Iris pigment epithelial cell (primary cell): ENCODE measurements around the gene ZSCAN22.

Experiments
- DNase-seq: peaks from one replicate; pipeline ENCODE4 v3.0.0-alpha.2; 2011; ENCODE audit warnings: low read depth

The ZSCAN22 gene

DNA sequence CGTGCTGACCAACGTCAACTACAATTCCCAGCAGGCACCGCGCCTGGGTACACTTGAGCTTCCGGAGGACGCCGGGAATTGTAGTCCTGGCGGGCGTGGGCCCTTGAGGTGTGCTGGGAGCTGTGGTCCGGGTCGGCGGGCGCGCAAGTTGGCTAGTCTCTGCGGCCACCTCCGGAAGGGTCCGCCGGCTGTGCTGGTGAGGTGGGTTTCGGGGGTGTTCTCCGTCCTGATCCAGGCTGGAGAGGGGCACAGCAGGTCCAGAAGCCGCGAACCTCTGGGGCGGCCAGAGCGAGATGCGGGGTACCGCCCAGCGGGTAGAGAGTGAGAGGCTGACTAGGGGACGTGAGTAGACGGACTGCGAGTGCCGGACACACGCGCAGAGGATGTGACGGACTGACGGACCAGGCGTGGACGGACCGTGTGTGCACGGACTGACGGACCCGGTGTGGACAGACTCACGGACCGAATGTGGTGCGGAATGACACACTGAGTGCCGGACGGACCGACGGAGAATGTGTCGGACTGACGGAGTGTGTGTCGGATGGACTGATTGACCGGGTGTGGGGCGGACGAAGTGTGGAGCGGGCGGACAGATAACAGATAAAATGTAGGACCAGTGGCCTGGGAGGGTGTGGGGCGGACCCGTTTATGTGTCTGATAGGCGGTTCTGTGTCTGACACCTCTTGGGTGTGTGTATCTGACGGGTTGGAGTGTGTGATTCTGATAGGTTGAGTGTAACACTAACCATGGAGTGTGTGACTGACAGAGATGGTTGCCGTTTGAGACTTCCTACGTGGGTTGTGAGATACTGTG lies at the start of gene ZSCAN22:
Gene ZSCAN22 (plus strand): TSS at position 81 of the 813 bp plus-strand sequence. CDS start 7,809 bp downstream, outside the sequence.
- DNase-seq: peak; percentile 98

DNA sequence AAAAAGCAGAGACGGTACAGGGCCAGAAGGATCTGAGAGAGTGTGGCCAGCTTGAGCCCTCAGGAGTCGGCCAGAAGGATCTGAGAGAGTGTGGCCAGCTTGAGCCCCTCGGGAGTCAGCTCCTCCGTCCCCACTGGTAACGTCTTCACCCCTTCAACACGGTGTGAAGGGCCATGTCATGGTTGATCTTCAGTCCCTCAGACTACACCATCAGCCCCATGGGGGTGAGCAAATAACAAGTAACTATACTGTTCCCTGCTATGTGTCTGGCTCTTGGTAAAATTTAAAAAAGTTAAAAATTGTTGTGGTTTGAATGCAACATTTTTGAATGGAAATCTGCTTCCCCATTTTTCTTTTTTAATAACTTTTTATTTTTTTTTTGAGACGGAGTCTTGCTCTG lies 49.6 kb upstream of the ZSCAN22 start:
- DNase-seq: no peak

DNA sequence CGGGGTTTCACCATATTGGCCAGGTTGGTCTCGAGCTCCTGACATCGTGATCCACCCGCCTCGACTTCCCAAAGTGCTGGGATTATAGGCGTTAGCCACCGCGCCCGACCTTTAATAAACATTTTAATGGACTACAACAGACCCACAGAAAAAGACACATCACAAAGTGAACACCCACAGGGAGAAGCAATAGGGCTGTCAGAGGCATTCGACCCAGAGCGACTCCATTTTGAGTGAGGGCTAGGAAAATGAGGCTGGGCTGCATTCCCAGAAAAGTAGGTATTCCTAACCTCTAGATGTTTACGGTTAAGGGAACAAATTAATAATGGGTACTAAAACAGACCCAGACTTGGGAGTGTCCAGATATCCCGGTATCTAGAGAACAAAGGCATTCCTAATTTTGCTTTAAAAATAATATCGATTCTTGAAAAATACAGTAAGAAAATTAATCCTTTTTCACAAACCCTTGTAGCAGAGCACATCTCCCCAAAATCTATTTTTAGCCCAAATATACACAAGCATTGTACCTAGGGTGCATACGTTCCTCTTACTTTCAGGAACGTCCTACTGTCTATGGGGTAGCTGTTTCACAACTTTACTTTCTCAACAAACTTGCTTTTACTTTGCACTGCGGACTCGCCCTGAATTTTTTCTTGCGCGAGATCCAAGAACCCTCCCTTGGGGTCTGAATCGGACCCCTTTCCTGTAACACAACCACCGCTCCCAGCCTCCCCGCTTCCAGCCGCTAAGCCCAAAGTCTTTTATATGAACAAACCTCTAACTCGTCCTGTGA lies 48.9 kb upstream of the ZSCAN22 start:
- no peak for DNase-seq

DNA sequence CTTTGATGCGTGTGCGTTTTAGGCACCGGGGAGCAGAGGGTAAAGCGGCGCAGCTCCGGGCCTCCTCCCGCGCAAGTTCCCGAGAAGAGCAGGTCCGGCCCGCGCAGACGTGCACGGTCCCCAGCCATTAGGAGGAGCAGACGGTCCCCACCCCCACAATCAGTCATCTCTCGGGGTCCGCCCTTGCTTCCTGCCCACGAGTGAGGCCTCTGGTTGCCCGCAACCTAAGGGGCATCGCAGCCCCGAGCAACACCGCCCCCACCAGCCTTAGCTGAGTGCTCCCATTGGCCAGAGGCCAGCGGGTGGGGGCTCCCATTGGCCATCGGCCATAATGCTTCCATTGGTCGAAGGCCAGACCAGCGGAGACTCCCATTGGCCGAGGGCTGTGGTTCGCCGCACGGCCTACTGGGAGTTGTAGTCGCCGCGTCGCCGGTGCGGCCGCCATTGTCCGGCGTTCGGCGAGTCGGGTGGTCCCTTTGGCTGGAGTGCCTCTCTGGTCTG lies 48.2 kb upstream of the ZSCAN22 start, which contains the start of gene ZNF8:
Gene ZNF8 (plus strand): TSS at position 415 of the 501 bp plus-strand sequence. CDS start 127 bp downstream, outside the sequence.
- DNase-seq: peak; percentile 99

DNA sequence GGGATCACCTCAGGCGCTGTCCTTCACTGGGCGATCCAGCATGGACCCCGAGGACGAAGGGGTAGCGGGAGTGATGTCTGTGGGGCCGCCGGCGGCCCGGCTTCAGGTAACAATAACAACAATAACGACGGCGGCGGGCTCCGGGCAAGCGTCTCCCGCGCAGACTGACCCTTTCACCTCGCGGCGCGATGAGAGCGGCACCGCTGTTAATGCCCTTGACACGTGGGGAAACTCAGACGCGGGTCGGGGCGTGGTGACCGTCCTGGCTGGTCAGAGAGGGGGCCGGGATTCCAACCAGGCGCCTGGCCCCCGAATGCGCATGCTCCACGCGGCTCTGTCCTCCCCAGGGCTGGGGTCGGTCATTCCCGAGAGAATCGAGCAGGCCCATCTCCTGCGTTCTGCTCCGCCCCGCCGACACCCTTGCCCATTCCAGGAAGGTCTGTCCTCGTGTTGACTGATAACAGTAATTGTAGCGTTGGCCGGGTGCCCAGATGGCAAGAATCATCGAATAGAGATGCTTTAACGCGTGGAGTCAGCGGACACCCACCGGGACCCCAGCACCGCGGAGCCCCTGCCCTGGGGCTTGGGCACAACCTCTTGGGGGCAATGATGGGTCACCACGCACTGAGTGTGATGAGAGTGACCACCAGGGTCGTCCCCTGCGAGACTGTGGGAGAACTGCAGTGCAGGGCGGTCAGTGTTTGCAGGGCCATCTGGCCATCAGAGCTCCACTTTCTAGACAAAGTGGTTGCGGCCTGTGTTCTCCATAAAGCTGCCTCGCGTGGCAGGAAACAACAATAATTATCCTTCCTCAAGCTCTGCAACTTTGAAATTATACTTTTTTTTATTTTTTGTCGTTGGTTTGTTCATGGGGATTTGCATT lies 47.5 kb upstream of the ZSCAN22 start:
- DNase-seq: peak; percentile 75

DNA sequence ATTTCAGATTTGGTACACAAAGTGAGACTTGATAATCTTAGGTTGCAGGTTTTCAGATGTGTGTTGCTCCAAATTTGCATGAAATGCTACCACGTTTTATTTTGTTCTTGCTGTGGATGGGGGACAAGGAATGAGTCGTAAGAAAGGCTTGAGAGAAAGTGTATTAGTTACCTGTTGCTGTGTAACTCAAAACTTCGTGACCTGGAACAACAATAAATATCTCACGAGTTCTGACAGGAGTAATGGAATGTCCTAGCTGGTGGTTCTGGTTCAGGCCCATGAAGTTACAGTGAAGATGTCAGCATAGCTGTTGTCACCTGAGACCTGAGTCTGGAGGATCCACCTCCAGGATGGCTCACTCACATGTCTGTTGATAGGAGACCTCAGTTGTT lies 46.9 kb upstream of the ZSCAN22 start:
- DNase-seq: no peak

DNA sequence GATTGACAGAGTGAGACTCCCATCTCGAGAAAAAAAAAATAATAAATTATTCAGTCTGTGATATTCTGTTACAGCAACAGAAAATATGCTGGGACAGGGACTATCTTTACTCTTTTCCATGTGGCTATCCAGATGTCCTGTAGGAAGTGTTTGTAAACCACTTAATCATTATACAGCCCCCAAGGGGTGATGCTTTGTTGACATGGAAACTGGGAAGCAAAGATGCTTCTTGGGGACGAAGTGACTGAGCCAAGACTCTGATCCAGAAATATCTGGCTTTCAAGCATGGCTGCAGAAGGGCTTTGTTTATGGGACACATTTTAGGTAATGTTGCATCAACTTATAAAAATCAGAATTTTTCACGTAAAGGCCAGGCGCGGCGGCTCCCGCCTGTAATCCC lies 42.6 kb upstream of the ZSCAN22 start:
- DNase-seq: no peak

DNA sequence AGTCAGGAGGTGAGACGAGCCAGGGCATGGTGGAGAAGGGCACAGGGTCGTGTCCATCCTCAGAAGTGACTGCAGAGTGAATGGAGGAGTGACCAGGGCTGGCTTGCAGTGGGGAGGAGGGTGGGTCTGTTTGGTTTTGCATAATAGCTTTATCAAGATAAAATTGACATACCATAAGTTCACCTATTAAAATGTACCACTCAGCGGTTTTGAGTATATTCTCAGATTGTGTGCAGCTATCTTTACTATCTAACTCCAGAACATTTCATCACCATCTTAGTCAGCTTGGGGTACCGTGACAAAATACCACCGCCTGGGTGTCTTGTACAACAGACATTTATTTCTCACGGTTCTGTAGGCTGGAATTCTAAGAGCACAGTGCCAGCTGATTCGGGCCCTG lies 34.9 kb upstream of the ZSCAN22 start:
- DNase-seq: no peak

DNA sequence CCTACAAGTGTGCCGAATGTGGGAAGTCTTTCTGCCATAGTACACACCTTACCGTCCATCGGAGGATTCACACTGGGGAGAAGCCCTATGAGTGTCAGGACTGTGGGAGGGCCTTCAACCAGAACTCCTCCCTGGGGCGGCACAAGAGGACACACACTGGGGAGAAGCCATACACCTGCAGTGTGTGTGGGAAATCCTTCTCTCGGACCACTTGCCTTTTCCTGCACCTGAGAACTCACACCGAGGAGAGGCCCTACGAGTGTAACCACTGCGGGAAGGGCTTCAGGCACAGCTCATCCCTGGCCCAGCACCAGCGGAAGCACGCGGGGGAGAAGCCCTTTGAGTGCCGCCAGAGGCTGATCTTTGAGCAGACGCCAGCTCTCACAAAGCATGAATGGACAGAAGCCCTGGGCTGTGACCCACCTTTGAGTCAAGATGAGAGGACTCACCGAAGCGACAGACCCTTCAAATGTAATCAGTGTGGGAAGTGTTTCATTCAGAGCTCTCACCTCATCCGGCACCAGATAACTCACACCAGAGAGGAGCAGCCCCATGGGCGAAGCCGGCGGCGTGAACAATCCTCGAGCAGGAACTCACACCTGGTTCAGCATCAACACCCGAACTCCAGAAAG lies 31.9 kb upstream of the ZSCAN22 start:
- no peak for DNase-seq

DNA sequence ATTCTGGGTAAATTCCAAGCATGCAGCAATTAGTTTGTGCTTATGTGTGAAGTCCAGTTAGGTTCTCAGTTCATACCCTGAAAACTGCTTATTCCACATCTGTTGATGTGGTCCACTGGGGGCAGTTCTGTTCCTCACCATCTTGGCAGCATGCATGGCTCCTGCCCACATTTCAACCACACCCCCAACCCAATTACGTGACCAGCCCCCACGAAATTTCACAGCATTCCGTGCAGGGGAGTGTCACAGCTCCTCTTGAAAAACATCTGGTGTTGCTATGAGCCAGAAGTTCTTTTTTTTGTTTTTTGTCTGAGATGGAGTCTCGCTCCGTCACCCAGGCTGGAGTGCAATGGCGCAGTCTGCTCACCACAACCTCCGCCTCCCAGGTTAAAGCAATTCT lies 30.7 kb upstream of the ZSCAN22 start:
- DNase-seq: no peak

DNA sequence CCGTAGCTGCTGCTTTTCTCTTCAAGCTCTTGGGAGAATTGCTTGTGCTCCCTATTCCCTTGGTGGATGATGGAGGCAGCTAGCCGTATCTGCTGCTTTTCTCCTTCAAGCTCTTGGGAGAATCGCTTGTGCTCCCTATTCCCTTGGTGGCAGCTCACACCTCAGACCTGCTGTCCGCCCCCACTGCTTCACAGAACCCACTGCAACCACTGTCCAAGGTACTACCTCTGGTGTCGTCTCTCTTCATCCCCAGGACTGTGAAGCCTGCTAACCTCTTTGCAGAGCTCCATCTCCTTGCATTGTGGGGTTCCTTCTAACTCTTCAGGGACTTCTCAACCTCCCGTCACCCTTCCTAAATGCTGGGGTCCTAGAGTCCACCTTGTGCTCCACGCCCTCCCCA lies 26.2 kb upstream of the ZSCAN22 start:
- DNase-seq: no peak

DNA sequence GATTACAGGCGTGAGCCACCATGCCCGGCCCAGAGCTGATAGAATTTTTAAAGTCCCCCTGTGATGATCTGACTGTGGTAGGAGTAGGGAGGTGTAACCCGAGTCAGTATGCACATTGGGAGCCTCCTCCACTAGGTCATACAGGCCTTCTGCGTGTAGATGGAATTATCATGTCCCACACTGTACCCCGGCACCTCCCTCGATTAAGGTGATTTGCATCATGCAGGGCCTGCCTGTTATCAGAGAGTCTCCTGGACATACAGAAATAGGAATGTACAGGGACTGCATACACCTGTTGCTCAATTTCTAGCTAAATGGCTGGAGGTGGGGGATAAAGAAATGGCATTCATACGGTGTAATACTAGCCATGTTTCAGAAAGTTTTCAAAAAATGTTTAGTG lies 22.5 kb upstream of the ZSCAN22 start:
- DNase-seq: no peak

DNA sequence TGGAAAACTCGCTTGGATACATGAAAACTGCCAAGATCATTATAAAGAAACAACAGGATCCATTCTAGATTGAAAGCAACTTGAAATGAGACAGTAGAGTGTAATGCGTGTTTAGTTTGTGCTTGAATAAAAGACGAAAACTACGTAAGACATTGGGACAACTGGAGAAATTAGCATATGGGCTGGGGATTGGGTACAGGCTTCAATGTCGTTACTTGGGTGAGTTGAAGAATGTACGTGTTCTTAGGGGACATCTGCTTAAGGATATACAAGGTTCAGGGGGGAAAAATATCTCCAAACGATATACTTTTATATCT lies 22.1 kb upstream of the ZSCAN22 start:
- no peak for DNase-seq

DNA sequence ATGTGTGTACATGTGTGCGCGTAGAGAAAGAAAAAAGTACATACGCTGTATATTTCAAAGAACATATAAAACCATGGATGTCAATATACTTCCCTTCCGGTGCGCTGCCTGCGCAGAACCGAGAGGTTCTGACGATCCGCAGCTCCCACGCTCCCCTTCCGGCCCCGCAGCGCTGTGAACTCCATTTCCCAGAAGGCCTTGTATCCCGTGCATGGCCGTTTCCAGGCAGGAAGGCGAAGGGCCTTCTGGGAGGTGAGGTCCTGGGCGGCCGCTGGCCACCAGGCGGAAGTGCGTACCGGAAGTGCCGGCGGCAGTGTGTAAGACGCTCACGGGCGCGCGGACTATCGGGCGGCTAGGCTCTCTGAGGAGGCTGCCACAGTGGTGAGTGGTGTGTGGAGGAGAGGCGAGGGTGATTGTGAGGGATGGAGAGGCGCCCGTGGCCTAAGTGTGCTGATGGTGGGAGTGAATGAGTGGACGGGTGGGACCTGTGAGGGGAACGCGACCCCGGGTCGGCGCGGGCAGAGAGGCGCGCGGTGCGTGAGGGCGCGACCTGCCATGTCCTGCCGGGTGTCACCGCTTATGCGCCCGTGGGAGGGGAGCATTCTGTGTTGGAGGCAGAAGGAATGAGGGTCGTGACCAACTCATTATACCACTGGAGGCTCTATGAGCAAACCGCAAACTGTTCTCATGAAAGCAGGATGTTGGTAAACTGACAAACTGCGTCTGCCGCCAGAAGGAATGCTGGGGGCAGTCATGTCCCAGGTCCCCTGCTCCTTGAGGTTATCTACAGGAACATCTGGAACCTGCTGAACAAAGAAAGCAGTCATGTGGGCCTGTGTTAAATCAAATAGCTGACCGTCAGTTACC lies 21.5 kb upstream of the ZSCAN22 start, which contains the start of gene ERVK3-1:
Gene ERVK3-1 (plus strand): TSS at position 313 of the 867 bp plus-strand sequence. CDS start 6,792 bp downstream, outside the sequence.
- DNase-seq: peak; percentile 99

DNA sequence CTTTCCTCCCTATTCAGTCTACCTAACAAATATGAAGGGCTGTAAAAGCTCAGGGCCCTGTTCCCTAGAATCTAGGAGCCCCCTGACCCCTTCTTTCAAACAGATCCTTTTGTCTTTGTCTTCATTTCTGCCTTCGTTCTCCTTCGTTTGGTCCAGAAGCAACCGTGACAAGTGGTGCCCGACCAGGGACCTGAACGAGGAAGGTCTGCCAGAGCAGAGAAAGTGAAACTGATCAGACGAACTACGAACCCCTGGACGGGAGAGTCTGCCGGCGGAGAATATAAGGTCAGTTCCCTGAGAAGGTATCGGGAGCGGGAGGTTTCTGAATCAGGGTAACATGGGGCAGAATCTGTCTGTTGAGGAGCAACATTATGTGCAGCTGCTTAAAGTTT lies 20.9 kb upstream of the ZSCAN22 start:
- DNase-seq: peak; percentile 27

DNA sequence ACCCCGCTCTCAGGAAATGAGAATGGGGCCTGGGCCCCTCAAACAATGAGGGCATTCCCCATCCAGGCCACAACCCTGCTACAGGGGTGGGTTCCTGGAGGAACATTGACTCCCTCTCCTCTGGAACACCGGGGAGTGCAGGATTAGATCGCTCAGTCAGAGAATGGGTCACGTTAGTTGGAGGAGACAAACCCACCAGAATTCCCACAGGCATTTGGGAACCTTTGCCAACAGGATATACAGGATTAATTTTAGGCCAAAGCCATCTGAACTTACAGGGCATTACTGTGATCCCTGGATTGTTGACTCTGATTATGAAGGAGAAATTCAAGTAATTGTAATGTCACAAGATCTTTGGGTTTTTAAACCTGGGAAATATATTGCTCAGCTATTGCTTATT lies 19.1 kb upstream of the ZSCAN22 start:
- no peak for DNase-seq

DNA sequence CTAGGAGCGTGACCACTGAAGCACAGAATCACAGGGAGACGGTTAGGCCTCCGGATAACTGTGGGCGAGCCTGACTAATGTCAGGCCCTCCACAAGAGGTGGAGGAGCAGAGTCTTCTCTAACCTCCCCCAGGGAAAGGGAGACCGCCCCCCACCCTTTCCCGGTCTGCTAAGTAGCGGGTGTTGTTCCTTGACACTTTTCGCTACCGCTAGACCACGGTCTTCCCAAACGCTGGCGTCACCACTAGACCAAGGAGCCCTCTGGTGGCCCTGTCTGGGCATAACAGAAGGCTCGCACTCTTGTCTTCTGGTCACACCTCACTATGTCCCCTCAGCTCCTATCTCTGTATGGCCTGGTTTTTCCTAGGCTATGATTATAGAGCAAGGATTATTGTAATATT lies 16.1 kb upstream of the ZSCAN22 start:
- peak; percentile 17 for DNase-seq

DNA sequence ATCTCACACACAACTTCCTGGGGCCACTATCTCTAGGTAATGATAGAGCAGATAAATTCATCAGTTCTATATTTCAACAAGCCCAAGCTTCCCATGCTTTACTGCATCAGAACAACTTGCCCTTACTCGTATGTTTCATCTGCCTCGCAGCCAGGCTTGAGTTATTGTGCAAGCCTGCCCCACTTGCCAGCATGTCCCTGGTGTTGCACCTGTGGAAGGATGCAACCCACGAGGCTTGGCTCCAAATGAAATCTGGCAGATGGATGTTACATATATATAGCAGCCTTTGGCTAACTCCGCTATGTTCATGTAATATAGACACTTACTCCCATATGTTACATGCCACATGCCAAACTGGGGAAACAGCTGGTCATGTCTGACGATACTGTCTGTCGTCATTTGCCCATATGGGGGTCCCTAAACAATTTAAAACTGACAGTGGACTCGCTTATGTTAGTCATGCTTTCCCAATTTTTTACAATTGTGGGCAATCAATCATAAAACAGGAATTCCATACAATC lies 15.4 kb upstream of the ZSCAN22 start:
- no peak for DNase-seq

DNA sequence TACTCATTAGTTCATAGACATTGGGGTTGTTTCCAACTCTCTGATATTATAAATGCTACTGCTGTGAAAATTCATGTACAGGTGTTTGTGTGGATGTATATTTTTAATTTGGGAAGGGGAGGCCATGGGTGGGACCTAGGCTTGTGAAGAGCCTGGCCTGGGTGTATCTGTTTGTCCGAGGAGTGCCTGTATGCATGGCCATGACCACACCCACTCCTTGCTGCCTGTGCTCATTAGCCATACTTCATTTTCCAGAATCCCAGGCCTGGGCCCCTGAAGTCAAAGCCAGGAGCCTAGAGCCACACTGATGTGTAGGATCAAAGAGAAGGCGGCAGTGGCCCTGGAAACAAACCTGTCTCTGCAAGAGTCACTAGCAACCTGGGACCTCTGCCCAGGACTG lies 11.2 kb upstream of the ZSCAN22 start:
- DNase-seq: no peak

DNA sequence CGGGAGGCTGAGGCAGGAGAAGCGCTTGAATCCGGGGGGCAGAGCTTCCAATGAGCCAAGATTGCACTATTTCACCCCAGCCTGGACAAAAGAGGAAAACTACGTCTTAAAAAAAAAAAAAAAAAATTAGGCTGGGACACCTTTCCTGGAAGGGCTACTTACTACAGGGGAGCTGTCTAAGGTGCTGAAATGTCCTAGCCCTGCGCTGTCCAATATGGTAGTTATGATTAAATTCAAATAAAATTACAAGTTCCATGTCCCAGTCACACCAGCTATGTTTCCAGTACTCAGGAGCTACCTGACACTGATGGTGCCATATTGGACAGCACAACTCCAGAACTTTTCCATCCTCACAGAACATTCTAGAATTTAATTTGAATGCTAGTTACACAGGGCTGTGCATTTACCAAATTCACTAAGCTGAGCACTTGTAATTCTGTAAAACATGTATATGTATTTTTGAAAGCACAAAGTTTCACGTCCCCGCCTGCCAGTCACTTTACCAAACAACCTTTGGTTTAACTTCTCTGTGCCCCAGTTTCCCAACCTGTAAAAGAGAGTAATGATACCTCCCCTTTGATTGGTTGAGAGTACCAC lies 9.2 kb upstream of the ZSCAN22 start:
- peak; percentile 53 for DNase-seq
